Epithelial cell of prostate (primary cell): ENCODE data around the gene CADPS.

Source experiments
- DNase-seq: peaks from one replicate; pipeline ENCODE4 v3.0.0-alpha.2; 2011; ENCODE audit warnings: low read depth, low spot score
- H3K27ac ChIP-seq: fragments of 450-650 bp; 2 replicates; pipeline ENCODE4 v1.5.1; 2017; ENCODE audit warnings: mild to moderate bottlenecking

CADPS gene

DNA sequence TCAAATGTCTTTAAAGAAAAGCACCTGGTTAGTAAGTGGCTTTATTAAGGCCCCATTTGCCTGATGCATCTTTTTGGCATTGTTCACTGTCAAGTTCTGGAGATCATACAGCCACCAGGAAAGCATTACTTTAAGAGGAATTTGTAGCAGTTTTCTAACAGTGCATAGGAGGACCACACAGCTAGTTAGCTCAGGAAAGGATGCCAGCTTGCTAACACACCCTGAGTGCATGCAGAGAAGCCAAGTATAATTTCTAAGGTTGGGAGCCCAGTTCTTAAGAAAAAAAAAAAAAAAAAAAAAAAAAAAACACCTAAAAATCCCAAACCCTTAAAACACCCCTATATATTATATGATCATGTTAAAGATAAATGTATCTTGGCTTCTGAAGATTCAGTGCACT is 399.9 kb downstream of the CADPS start:
- no peak for DNase-seq
- no peak overlapping the region for H3K27ac ChIP-seq

DNA sequence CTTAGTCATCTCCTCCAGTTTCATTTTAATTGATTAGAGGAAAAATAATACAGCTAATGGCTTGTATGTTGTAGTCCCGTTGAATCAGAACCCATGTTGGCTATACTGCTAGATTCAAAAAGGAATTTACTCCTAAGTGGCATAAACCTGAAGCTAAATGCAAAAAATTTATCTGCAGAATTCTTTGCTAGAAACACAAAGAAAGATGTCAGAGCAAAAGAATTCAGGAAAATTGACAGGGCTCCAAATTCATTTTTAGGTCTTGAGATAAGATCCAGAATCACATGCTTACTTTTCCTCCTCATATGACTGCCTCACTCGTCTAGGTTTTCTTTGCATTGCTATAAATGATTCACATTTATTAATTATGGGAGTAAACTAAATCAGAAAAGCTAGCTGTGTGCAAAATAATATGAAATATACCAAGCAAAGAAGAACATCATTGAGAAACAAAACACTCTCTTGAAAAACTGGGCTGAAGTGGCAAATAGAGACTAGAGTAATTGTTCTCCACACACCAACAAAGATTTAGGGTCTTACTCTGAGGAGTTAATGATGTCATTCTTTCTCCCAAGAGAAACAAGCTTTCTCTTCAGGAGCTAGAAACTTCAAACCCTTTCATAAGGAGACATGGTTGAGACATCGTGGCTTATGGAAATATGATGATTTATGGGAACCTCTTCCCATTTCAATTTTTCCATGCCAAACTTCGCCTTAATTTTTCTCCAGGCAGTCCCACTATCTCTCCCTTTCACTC is 407.1 kb downstream of the CADPS start:
- no peak overlapping the region for H3K27ac ChIP-seq
- no peak for DNase-seq

- H3K27ac ChIP-seq = no peak overlapping the region
- DNase-seq = no peak
These were observed 412.4 kb downstream of the CADPS start for GRCh38 chr3:62462788-62463187.

- no peak for DNase-seq
- H3K27ac ChIP-seq = no peak overlapping the region
These were observed 413.0 kb downstream of the CADPS start for GRCh38 chr3:62462104-62462762.

DNA sequence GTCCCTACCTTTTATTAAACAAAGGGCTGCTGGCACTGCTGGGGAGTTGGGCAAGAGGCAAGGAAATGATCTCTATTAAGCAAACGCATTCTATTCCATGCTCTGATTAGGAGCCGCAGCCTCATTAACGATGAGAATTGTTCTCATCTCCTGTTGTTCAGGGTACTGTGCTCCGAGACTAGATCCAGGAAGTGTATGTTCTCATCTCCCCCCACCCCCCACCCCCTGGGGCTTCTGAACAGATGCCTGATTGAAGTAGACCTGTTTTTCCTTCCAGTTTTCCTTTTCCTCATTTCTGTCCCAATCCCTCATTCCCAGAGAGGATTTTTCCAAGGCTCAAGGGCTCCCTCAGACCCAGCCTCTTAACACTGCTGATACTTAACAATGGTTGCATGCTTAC is 420.3 kb downstream of the CADPS start:
- no peak for DNase-seq
- H3K27ac ChIP-seq = no peak overlapping the region

- H3K27ac ChIP-seq = no peak overlapping the region
- DNase-seq = no peak
These were observed 421.8 kb downstream of the CADPS start for GRCh38 chr3:62453448-62453847.

GRCh38 chr3:62451211-62451887 is 423.9 kb downstream of the CADPS start:
- no peak for DNase-seq
- no peak overlapping the region for H3K27ac ChIP-seq

- H3K27ac ChIP-seq = no peak overlapping the region
- DNase-seq = no peak
These were observed 428.8 kb downstream of the CADPS start for GRCh38 chr3:62446337-62446940.

GRCh38 chr3:62445275-62445674 is 429.9 kb downstream of the CADPS start:
- DNase-seq = no peak
- no peak overlapping the region for H3K27ac ChIP-seq

GRCh38 chr3:62439978-62440377 is 435.2 kb downstream of the CADPS start:
- H3K27ac ChIP-seq = no peak overlapping the region
- DNase-seq = no peak

- H3K27ac ChIP-seq = no peak overlapping the region
- DNase-seq = no peak
These were observed 435.9 kb downstream of the CADPS start for GRCh38 chr3:62439176-62439813.

DNA sequence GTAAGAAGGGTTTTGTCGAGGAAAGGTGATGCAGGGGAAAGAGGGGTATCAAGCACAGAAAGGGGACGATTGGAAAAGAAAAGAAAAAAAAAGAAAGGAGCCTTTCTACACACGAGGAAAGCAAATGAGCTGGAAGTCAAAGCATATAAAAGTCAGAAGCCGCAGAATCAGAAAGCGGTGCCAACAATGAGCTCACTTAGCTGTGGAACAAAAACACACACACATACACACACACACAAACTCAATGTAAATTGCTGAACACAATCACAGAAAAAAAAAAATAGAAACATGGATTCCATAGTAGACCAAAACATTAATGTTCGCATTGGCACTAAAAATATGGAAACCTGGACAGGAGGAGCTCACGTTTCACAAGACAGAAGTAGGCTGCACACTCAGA is 438.4 kb downstream of the CADPS start:
- no peak overlapping the region for H3K27ac ChIP-seq
- DNase-seq = no peak

DNA sequence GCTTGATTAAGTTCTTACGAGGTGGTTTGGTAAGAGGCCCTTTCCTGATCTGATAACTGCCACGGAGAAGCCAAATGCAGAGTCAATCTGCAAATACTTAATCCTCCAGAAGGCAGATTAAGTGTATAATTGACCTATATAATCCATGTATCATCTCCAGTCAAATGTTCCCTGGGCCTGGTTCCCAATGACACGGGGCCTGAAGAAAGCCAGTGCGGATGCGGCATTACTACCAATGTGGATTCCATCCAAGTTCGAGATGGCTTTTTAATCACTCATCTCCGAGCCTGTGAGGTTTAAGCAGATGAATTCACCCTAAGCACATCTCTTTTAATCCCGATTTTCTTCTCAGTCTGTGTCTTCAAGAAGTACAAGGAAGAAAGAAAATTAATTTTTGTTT is 441.8 kb downstream of the CADPS start:
- no peak overlapping the region for H3K27ac ChIP-seq
- DNase-seq = no peak

DNA sequence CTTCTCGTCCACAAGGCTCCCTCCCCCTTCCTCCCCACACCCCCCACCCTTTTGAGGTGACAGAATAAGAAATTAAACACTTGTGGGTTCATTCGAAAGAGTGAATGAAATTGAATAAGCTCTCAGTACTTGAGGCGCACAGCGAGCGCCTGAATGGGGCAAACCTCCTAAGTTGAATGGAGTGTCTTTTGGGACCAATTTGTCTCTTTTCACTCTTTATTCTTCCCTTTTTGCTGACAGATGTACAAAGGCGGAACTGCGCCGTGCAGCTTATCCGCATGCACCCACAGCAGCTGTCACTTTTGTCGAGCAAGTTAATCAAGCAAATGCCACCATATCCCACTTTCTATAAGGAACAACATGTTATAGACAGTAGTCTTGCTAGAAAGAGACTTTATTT is 454.0 kb downstream of the CADPS start:
- no peak overlapping the region for H3K27ac ChIP-seq
- DNase-seq = no peak

GRCh38 chr3:62416144-62416543 is 459.1 kb downstream of the CADPS start:
- DNase-seq = no peak
- H3K27ac ChIP-seq = no peak overlapping the region

DNA sequence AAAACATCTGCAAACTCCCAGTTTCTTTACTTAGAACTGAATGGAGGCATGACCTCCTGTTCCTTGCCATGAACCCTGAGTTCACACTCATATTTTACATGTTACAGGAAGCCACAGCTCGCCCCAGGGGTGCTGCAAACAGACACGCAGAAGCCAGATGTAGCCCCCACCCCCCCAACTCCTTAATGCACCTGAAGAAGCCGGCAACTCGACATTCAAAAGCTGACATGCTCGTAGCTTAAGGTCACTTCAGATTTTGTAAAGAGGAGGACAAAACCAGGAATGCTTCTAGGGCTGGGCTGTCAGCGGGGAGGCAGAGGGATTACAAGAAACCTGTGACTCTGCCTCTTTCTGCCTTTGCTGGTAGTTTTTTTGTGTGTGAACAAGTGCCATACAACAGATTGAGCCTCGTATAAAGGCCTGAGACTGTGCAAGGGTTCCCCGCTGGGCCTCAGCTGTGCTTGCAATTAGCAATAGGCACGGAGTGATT is 459.9 kb downstream of the CADPS start:
- H3K27ac ChIP-seq = no peak overlapping the region
- no peak for DNase-seq

DNA sequence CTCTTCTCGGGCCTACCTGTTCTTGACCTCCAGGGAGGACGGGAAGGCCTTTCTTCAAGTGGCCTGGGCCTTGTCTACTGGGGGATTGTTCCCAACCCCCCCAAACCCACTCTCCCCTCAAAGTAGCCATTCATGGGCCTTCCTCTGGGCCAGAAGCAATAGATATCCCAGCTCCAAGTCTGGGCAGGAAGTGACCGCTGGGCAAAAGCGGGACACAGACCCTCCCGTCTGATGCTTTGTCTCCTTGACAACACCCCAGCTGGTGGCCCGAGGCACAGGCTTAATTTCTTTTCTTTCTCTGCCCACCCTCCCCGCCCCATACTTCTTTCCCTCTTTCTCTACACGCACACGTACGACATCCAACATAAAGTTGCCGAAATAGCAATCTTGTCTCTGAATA is 460.4 kb downstream of the CADPS start:
- DNase-seq = no peak
- no peak overlapping the region for H3K27ac ChIP-seq

GRCh38 chr3:62413687-62414086 is 461.5 kb downstream of the CADPS start:
- DNase-seq = no peak

DNA sequence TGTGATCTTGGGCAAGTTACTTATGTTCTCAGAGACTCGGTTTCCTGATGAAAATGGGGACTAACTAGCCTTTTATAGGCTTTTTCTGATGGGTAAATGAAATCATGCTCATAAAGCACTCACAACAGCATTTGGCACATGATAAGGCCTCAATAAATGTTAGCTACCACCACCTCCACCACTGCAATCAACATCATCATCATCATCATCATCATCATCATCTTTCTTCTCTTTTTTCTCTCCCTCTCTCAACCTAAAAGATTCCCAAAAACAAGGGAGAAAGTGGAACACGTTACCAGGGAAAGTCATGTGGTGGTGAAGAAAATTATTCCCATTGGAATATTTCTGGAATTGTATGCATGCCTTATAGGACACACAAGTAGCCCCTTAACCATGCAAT is 468.3 kb downstream of the CADPS start:
- DNase-seq = no peak
- no peak overlapping the region for H3K27ac ChIP-seq

More at GRCh38 chr3:62413687-62414086, 461.5 kb downstream of the CADPS start:
- H3K27ac ChIP-seq = no peak overlapping the region

DNA sequence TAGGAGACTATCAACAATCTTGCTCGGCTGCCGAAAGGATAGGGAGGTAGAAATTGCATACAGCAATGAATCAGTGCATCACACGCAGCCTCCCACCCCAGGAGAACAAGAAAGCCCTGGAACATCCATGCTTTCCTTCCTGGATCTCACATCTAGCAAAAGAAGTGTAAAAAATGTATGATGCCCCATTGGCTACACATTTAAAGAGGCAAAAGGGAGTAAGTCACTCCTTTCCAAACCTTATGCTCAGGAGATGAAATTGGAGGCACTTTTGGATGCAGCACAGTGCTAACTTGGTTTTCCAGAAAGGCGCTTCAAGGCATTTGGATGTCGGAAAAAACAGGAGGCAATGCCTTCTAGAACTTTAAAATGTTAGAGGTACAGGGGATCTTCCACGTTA is 469.6 kb downstream of the CADPS start:
- H3K27ac ChIP-seq = no peak overlapping the region
- DNase-seq = no peak
